Large intestine (tissue), 12 donors: Measurements from ENCODE around the gene SAMD4B. TPM values are rescaled to one million over a fixed set of nuclear protein-coding genes. Genes with fewer than 3 reads are reported as not detected.

ENCODE experiments used
- DNase-seq, 2 donors: peaks; one replicate each; pipeline versions ENCODE4 v3.0.0 to v3.0.0-alpha.2; 2013
- H3K27ac ChIP-seq: one replicate; pipeline ENCODE4 v1.5.1; 2013; ENCODE audit warnings: low read length
- H3K27me3 ChIP-seq: 2 replicates; pipeline ENCODE4 v1.6.1; 2013; ENCODE audit warnings: low read length; ENCODE audit not compliant: control insufficient read depth, insufficient read depth
- H3K36me3 ChIP-seq: 2 replicates; pipeline ENCODE4 v1.6.1; 2013; ENCODE audit warnings: low read length; ENCODE audit not compliant: control insufficient read depth, insufficient read depth
- H3K4me1 ChIP-seq: one replicate; pipeline ENCODE4 v1.6.1; 2013; ENCODE audit warnings: low read length; ENCODE audit not compliant: control insufficient read depth, insufficient read depth
- H3K4me3 ChIP-seq: one replicate; pipeline ENCODE4 v1.5.1; 2013; ENCODE audit warnings: low read length
- H3K9me3 ChIP-seq: one replicate; pipeline ENCODE4 v1.6.1; 2013; ENCODE audit warnings: mild to moderate bottlenecking, low read depth, low read length, moderate library complexity; ENCODE audit not compliant: control insufficient read depth
- WGBS: methylation state at CpG from one replicate; pipeline ENCODE4 v1.1.5; 2013; ENCODE audit warnings: low lambda C conversion rate; ENCODE audit not compliant: insufficient coverage; 5-methylcytosine and 5-hydroxymethylcytosine counted together
- long read RNA-seq, 11 donors: transcript quantifications; one replicate each; lab custom pipeline, GENCODE V29; 2026
- polyA plus RNA-seq: library from polyadenylated mRNA; unstranded; fragments of 120-200 nt; gene quantifications from one replicate; pipeline ENCODE4 v1.2.1, GENCODE V29; 2013

Gene SAMD4B
- 94.4 TPM for polyA plus RNA-seq
- long read RNA-seq, donor 1, transcript SAMD4B-204 (1 exons, 578 nt), result major isoform, 7 of 21 reads
- long read RNA-seq, donor 1, partial matches to known transcripts, result 9 of 21 reads
- long read RNA-seq, donor 1, other reads (novel, unspliced or antisense), result 0 of 21 reads
- long read RNA-seq, donor 2, transcript SAMD4B-204 (1 exons, 578 nt), result major isoform, 15 of 53 reads
- long read RNA-seq, donor 2, partial matches to known transcripts, result 20 of 53 reads
- long read RNA-seq, donor 2, other reads (novel, unspliced or antisense), result 10 of 53 reads
- long read RNA-seq, donor 3, result 0 reads
- long read RNA-seq, donor 4, partial matches to known transcripts, result 0 of 3 reads
- long read RNA-seq, donor 4, other reads (novel, unspliced or antisense), result 0 of 3 reads
- long read RNA-seq, donor 5, transcript SAMD4B-211 (1 exons, 2,690 nt), result major isoform, 7 of 15 reads
- long read RNA-seq, donor 5, transcript SAMD4B-204 (1 exons, 578 nt), result minor isoform, 5 of 15 reads
- long read RNA-seq, donor 5, partial matches to known transcripts, result 0 of 15 reads
- long read RNA-seq, donor 5, other reads (novel, unspliced or antisense), result 0 of 15 reads
- long read RNA-seq, donor 6, transcript SAMD4B-204 (1 exons, 578 nt), result major isoform, 21 of 52 reads
- long read RNA-seq, donor 6, partial matches to known transcripts, result 23 of 52 reads
- long read RNA-seq, donor 6, other reads (novel, unspliced or antisense), result 0 of 52 reads
- long read RNA-seq, donor 7, transcript SAMD4B-211 (1 exons, 2,690 nt), result major isoform, 7 of 17 reads
- long read RNA-seq, donor 7, transcript SAMD4B-204 (1 exons, 578 nt), result minor isoform, 6 of 17 reads
- long read RNA-seq, donor 7, partial matches to known transcripts, result 0 of 17 reads
- long read RNA-seq, donor 7, other reads (novel, unspliced or antisense), result 0 of 17 reads
- long read RNA-seq, donor 8, transcript SAMD4B-211 (1 exons, 2,690 nt), result minor isoform, 9 of 52 reads
- long read RNA-seq, donor 8, transcript SAMD4B-204 (1 exons, 578 nt), result major isoform, 26 of 52 reads
- long read RNA-seq, donor 8, partial matches to known transcripts, result 5 of 52 reads
- long read RNA-seq, donor 8, other reads (novel, unspliced or antisense), result 9 of 52 reads
- long read RNA-seq, donor 9, transcript SAMD4B-204 (1 exons, 578 nt), result major isoform, 15 of 31 reads
- long read RNA-seq, donor 9, partial matches to known transcripts, result 14 of 31 reads
- long read RNA-seq, donor 9, other reads (novel, unspliced or antisense), result 0 of 31 reads
- long read RNA-seq, donor 10, transcript SAMD4B-204 (1 exons, 578 nt), result major isoform, 12 of 47 reads
- long read RNA-seq, donor 10, partial matches to known transcripts, result 15 of 47 reads
- long read RNA-seq, donor 10, other reads (novel, unspliced or antisense), result 11 of 47 reads
- long read RNA-seq, donor 11, transcript SAMD4B-204 (1 exons, 578 nt), result major isoform, 9 of 17 reads
- long read RNA-seq, donor 11, transcript SAMD4B-211 (1 exons, 2,690 nt), result minor isoform, 6 of 17 reads
- long read RNA-seq, donor 11, partial matches to known transcripts, result 0 of 17 reads
- long read RNA-seq, donor 11, other reads (novel, unspliced or antisense), result 0 of 17 reads

DNA sequence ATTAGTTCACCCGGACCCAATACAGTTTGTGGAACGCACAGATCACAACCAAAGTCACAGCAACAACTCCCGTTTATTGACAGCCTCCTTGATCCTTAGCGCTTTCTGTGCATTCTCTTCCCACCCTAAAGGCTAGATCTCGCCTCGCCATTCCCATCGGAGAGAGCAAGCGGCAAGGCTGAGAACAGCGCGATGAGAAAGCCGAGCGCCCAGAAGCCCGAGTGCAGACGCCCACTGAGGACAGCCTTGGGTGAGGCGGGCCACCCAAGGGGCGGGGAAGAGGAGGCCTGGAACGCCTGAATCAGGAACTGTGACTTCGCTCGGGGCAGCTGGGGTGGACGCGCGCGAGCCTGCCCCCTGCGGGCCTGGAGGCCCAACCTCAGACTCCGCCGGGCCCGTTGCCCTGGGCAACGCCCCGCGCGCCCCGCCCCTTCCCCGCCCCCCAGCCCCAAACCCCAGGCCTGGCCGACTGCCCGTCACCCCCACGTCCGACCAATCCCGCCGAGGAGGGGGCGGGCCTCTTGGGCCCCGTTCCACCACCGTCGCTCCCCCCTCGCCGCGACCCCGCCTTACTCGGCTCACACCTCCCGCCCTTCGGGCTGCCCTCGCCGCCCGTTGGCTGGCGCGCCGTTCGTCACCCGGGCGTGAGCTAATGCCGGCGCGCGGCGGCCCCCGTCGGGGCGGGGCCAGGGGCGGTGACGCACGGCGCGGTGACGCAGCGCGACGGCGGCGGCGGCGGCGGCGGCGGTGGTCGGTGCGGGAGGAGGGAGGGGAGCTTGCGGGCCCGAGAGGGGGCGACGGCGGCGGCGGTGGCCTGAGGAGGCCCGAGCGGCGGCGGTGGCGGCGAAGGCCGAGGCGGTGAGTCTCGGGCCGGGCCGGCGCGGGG lies at the start of gene SAMD4B:
Gene SAMD4B, plus strand, starts transcription at position 703 of the 886 bp plus-strand sequence. CDS start 14,473 bp downstream, outside the sequence.
- DNase-seq, result peak; percentile 99
- Histone ChIP-seq H3K9me3 (no peaks in the 10 kb centered on the region), H3K4me1 (peaks cover 19% of the 10 kb centered on the region), H3K27me3 (no peaks in the 10 kb centered on the region), H3K4me3 (peak within 1 kb of the TSS; percentile 97), H3K36me3 (peaks cover 5% of the 10 kb centered on the region), H3K27ac (peak within 1 kb of the TSS; percentile 84)
- no CpG with 5 or more reads among the region's 105 CpGs for WGBS

- DNase-seq, result no peak
- Histone ChIP-seq H3K4me1 (no peaks in the 10 kb centered on the region), H3K4me3 (no peak overlapping the region), H3K27ac (no peak overlapping the region), H3K9me3 (no peaks in the 10 kb centered on the region), H3K36me3 (no peaks in the 10 kb centered on the region), H3K27me3 (peaks cover 7% of the 10 kb centered on the region)
- no CpG with 5 or more reads among the region's 4 CpGs for WGBS
Observed at GRCh38 chr19:39293394-39293793, 48.8 kb upstream of the SAMD4B start.

DNA sequence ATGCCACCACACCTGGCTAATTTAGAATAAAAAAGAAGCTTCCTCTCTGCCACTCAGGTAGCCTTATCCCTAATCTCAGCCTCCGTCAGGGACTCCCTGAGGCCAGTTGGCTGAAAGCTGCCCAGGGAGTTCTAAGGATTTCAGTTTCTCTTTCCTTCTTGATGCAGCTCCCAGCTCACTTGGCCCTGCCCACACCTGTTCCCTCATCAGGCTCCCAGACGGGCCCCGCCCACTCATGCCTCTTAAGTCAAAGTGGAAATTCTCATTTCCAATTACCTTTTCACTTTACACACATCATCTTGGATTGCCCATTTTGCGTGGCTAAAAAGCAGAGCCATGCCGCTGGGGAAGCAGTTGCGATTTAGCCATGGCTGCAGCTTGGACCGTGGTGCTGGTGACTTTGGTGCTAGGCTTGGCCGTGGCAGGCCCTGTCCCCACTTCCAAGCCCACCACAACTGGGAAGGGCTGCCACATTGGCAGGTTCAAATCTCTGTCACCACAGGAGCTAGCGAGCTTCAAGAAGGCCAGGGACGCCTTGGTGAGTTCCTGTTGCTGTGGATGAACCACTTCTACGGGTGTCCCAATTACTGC lies 46.1 kb upstream of the SAMD4B start, which contains the start of gene IFNL1:
Gene IFNL1, plus strand, starts transcription at position 353 of the 591 bp plus-strand sequence. Its CDS starts 15 bp downstream, at position 368.
- Histone ChIP-seq H3K4me3 (no peak within 1 kb of the TSS), H3K27ac (no peak within 1 kb of the TSS), H3K4me1 (no peaks in the 10 kb centered on the region), H3K27me3 (peaks cover 4% of the 10 kb centered on the region), H3K36me3 (no peaks in the 10 kb centered on the region), H3K9me3 (no peaks in the 10 kb centered on the region)
- DNase-seq, result peak in 1 of 2 donors; percentile 53
- no CpG with 5 or more reads among the region's 11 CpGs for WGBS

GRCh38 chr19:39296906-39297305 lies 45.3 kb upstream of the SAMD4B start:
- Histone ChIP-seq H3K4me1 (no peaks in the 10 kb centered on the region), H3K9me3 (no peaks in the 10 kb centered on the region), H3K4me3 (no peak overlapping the region), H3K27me3 (peaks cover 4% of the 10 kb centered on the region), H3K27ac (no peak overlapping the region), H3K36me3 (no peaks in the 10 kb centered on the region)
- WGBS, result 56% methylated on average over 3 of the region's 4 CpGs
- DNase-seq, result no peak

- Histone ChIP-seq H3K4me3 (no peak overlapping the region), H3K27me3 (peaks cover 1% of the 10 kb centered on the region), H3K4me1 (no peaks in the 10 kb centered on the region), H3K27ac (no peak overlapping the region), H3K36me3 (no peaks in the 10 kb centered on the region), H3K9me3 (no peaks in the 10 kb centered on the region)
- DNase-seq, result peak in 1 of 2 donors; percentile 6
- no CpG with 5 or more reads among the region's 17 CpGs for WGBS
Observed at GRCh38 chr19:39297931-39298634, 44.1 kb upstream of the SAMD4B start.

DNA sequence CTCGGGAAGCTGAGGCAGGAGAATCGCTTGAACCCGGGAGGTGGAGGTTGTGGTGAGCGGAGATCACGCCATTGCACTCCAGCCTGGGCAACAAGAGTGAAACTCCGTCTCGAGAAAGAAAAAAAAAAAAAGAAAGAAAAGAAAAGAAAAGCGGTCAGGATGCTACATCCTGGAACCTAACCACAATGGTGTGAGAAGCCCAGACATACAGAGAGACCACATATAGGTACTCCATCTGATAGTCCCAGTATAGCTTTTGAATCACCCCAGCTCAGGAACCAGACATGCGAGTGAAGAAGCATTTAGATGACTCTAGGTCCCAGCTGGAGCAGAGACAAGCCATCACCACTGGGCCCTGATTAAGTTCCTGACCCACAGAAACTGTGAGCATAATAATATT lies 42.8 kb upstream of the SAMD4B start:
- no peaks in the 10 kb centered on the region for H3K9me3 ChIP-seq
- H3K27ac ChIP-seq, result no peak overlapping the region
- 100% methylated on average over 6 of the region's 9 CpGs for WGBS
- H3K4me1 ChIP-seq, result peaks cover 12% of the 10 kb centered on the region
- H3K27me3 ChIP-seq, result peaks cover 4% of the 10 kb centered on the region
- DNase-seq, result no peak
- H3K36me3 ChIP-seq, result no peaks in the 10 kb centered on the region
- H3K4me3 ChIP-seq, result no peak overlapping the region

DNA sequence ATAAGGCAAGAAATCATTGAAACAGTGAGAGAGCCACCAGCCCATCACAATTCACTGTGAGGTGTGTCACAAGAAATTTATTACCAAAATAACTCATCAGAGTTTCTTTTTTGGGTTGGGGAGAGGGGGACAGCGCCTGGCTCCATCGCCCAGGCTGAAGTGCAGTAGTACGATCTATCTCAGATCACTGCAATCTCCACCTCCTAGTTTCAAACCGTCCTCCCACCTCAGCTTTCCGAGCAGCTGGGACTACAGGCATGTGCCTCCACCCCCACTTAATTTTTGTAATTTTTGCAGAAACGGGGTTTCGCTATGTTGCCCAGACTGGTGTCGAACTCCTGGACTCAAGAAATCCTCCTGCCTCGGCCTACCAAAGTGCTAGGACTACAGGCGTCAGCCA lies 42.4 kb upstream of the SAMD4B start:
- H3K4me3 ChIP-seq, result no peak overlapping the region
- no peaks in the 10 kb centered on the region for H3K9me3 ChIP-seq
- H3K4me1 ChIP-seq, result peaks cover 14% of the 10 kb centered on the region
- WGBS, result no CpG with 5 or more reads among the region's 10 CpGs
- no peak overlapping the region for H3K27ac ChIP-seq
- no peaks in the 10 kb centered on the region for H3K36me3 ChIP-seq
- H3K27me3 ChIP-seq, result peaks cover 4% of the 10 kb centered on the region
- no peak for DNase-seq

- H3K27ac ChIP-seq, result no peak overlapping the region
- no peak overlapping the region for H3K4me3 ChIP-seq
- WGBS, result no CpG with 5 or more reads among the region's 4 CpGs
- peaks cover 25% of the 10 kb centered on the region for H3K4me1 ChIP-seq
- H3K27me3 ChIP-seq, result peaks cover 8% of the 10 kb centered on the region
- no peaks in the 10 kb centered on the region for H3K36me3 ChIP-seq
- no peaks in the 10 kb centered on the region for H3K9me3 ChIP-seq
- no peak for DNase-seq
Observed at GRCh38 chr19:39301021-39301420, 41.2 kb upstream of the SAMD4B start.
